Measurements from ENCODE around the gene KRIT1. TPM values are rescaled to one million over a fixed set of nuclear protein-coding genes. Genes with fewer than 3 reads are reported as not detected.
"Not testable (repeated sequence)": the region's sequence is repeated elsewhere in the genome, so short reads cannot be mapped to it uniquely, and the experiment has no call there.

KRIT1 gene
- total and polyA plus RNA-seq, 3 donors from 2014 or later: 45.0 to 140 (median 116) TPM

DNA sequence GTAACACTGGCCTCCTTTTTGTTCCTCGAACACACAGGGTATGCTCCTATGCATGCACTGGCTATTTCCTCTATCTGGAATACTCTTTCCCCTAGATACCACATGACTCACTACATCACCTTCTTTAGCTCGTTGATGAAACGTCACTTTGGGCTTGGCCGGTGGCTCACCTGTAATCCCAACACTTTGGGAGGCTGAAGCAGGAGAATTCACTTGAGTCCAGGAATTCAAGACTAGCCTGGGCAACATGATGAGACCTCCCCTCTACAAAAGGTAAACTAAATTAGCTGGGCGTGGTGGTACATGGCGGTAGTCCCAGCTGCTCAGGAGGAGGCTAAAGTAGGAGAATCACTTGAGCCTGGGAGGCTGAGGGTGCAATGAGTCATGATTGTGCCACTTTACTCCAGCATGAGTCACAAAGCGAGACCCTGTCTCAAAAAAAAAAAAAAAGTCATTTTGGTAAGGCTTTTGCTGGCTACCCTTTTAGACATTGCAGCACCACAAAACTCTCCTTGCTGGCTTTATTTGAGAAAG, 14.6 kb upstream of the KRIT1 start:
- no peaks in the 10 kb centered on the region for H3K9me3 ChIP-seq
- intact Hi-C loops (cut with DNase I; ENCODE audit: low total_unique reads): no loop called here
- WGBS, 2 donors: 80 to 90% methylated on average over 7 of the region's 7 CpGs
- TF ChIP-seq, protein P1, sequence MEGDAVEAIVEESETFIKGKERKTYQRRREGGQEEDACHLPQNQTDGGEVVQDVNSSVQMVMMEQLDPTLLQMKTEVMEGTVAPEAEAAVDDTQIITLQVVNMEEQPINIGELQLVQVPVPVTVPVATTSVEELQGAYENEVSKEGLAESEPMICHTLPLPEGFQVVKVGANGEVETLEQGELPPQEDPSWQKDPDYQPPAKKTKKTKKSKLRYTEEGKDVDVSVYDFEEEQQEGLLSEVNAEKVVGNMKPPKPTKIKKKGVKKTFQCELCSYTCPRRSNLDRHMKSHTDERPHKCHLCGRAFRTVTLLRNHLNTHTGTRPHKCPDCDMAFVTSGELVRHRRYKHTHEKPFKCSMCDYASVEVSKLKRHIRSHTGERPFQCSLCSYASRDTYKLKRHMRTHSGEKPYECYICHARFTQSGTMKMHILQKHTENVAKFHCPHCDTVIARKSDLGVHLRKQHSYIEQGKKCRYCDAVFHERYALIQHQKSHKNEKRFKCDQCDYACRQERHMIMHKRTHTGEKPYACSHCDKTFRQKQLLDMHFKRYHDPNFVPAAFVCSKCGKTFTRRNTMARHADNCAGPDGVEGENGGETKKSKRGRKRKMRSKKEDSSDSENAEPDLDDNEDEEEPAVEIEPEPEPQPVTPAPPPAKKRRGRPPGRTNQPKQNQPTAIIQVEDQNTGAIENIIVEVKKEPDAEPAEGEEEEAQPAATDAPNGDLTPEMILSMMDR (IDR thresholded peaks at IDR 0.05): no peak
- TF ChIP-seq POLR2A (IDR thresholded peaks at IDR 0.05): no peak
- no peak for DNase-seq
- H3K4me3 ChIP-seq: no peak overlapping the region
- no peaks in the 10 kb centered on the region for H3K36me3 ChIP-seq (ENCODE audit: low read depth, missing control alignments)
- H3K27me3 ChIP-seq: no peaks in the 10 kb centered on the region
- no peaks in the 10 kb centered on the region for H3K4me1 ChIP-seq
- no peak overlapping the region for H3K27ac ChIP-seq

DNA sequence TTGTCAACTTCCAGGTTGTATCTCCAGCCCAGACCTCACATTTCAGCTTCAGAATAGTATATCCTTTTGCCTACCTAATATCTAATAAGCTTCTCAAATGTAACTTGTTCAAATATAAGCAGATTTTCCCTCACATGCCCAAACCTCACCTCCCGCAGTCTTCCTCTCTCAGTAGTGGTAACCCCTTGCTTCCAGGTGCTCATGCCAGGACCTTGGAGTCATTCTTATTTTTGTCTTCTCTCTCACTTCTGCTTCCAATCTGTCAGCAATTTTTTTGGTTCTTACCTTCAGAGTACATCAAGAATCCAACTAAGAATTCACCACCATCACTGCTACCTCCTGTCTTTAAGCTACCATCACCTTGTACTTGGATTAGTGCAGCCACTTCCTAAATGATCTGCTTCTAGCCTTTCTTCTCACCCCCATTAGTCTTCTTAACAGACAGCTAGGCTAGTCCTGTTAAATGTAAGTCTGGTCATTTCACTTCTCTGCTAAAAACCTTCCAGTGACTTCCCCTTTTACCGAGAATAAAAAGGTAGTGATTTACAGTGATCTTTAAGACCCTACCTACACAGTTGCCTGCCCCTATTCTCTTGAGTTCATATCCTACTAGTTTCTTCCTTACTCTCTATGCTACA, 14.0 kb upstream of the KRIT1 start:
- Histone ChIP-seq H3K4me1 (no peaks in the 10 kb centered on the region), H3K4me3 (no peak overlapping the region), H3K27me3 (no peaks in the 10 kb centered on the region), H3K9me3 (no peaks in the 10 kb centered on the region), H3K36me3 (ENCODE audit: low read depth, missing control alignments) (no peaks in the 10 kb centered on the region), H3K27ac (no peak overlapping the region)
- WGBS, 2 donors: 85 to 94% methylated on average over 2 of the region's 2 CpGs
- TF ChIP-seq, protein P1 (IDR thresholded peaks at IDR 0.05): no peak
- TF ChIP-seq POLR2A (IDR thresholded peaks at IDR 0.05): no peak
- intact Hi-C loops (cut with DNase I; ENCODE audit: low total_unique reads): no loop called here
- no peak for DNase-seq

DNA sequence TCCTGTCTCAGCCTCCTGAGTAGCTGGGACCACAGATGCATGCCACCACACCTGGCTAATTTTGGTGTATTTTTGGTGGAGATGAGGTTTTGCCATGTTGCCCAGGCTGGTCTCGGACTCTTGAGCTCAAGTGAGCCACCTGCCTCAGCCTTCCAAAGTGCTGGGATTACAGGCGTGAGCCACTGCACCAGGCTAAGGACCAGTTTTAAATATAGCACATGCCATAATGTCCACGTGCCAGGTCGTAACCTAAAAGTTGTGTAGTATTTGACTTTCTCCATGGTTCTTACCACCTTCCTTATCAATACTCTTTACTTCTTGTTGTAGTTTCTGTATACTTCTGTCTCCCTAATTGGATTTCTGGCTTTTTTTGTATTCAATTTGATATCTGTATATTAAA, 13.3 kb upstream of the KRIT1 start:
- WGBS, 2 donors: 96 to 100% methylated on average over 4 of the region's 4 CpGs
- no peaks in the 10 kb centered on the region for H3K27me3 ChIP-seq
- H3K4me1 ChIP-seq: no peaks in the 10 kb centered on the region
- TF ChIP-seq POLR2A (IDR thresholded peaks at IDR 0.05): no peak
- TF ChIP-seq, protein P1 (IDR thresholded peaks at IDR 0.05): no peak
- DNase-seq: no peak
- intact Hi-C loops (cut with DNase I; ENCODE audit: low total_unique reads): no loop called here
- H3K27ac ChIP-seq: no peak overlapping the region
- H3K9me3 ChIP-seq: no peaks in the 10 kb centered on the region
- no peaks in the 10 kb centered on the region for H3K36me3 ChIP-seq (ENCODE audit: low read depth, missing control alignments)
- no peak overlapping the region for H3K4me3 ChIP-seq

DNA sequence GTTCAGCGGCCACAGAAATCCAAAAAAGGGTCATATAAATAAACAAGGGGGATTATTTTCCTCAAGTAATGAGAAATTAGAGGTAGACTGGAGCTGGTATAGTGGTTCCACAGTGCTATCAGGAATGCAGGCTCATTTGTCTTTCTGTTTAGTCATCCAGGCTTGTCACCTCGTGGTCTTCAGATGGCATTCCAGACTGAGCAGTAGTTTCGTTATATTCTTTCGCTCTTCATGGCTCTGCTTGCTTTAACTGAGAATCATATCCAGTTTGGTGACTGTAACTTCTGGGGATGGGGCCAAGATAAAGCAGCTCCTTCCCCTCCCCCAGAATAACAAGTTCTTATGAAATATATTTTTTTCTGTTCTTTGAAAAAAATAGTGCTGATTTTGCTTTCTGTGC, 9.6 kb upstream of the KRIT1 start:
- DNase-seq: no peak
- 68 to 79% methylated on average over 4 of the region's 4 CpGs for WGBS, 2 donors
- H3K9me3 ChIP-seq: no peaks in the 10 kb centered on the region
- H3K4me3 ChIP-seq: no peak overlapping the region
- H3K27me3 ChIP-seq: no peaks in the 10 kb centered on the region
- H3K36me3 ChIP-seq (ENCODE audit: low read depth, missing control alignments): no peaks in the 10 kb centered on the region
- peak overlapping the region in 1 of 2 donors; percentile 52 for H3K27ac ChIP-seq
- intact Hi-C loops (cut with DNase I; ENCODE audit: low total_unique reads): no loop called here
- H3K4me1 ChIP-seq: peaks cover 6% of the 10 kb centered on the region
- TF ChIP-seq, protein P1 (IDR thresholded peaks at IDR 0.05): no peak
- no peak for TF ChIP-seq POLR2A (IDR thresholded peaks at IDR 0.05)

DNA sequence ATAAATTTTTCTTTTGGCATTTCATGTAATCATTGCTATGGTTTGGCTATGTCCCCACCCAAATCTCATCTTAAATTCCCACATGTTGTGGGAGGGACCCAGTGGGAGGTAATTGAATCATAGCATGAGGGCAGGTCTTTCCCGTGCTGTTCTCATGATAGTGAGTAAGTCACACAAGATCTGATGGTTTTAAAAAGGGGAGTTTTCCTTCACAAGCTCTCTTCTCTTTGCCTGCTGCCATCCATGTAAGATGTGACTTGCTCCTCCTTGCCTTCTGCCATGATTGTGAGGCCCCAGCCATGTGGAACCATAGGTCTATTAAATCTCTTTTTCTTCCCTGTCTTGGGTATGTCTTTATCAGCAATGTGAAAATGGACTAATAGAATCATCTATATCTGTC, 9.1 kb upstream of the KRIT1 start:
- 85 to 92% methylated on average over 1 of the region's 1 CpG for WGBS, 2 donors
- intact Hi-C loops (cut with DNase I; ENCODE audit: low total_unique reads): not testable (repeated sequence)

More for the DNA sequence above, 9.1 kb upstream of the KRIT1 start:
- H3K27ac ChIP-seq: peak overlapping the region in 1 of 2 donors; percentile 52
- DNase-seq; H3K9me3 ChIP-seq; H3K4me3 ChIP-seq; H3K4me1 ChIP-seq; H3K36me3 ChIP-seq (ENCODE audit: low read depth, missing control alignments); H3K27me3 ChIP-seq: not testable (repeated sequence)

Measured in testis (tissue), 3 donors.